SH-SY5Y (cell line): ENCODE results near the gene PRR29.

Experiments
- GATA2 ChIP-seq: IDR thresholded peaks from 2 replicates; pipeline ENCODE4 v1.6.1; 2011; ENCODE audit warnings: mild to moderate bottlenecking, low read depth, low read length
- GATA3 ChIP-seq: IDR thresholded peaks from 2 replicates; pipeline ENCODE4 v1.6.1; 2011; ENCODE audit warnings: low read depth, mild to moderate bottlenecking, low read length, moderate library complexity

DNA sequence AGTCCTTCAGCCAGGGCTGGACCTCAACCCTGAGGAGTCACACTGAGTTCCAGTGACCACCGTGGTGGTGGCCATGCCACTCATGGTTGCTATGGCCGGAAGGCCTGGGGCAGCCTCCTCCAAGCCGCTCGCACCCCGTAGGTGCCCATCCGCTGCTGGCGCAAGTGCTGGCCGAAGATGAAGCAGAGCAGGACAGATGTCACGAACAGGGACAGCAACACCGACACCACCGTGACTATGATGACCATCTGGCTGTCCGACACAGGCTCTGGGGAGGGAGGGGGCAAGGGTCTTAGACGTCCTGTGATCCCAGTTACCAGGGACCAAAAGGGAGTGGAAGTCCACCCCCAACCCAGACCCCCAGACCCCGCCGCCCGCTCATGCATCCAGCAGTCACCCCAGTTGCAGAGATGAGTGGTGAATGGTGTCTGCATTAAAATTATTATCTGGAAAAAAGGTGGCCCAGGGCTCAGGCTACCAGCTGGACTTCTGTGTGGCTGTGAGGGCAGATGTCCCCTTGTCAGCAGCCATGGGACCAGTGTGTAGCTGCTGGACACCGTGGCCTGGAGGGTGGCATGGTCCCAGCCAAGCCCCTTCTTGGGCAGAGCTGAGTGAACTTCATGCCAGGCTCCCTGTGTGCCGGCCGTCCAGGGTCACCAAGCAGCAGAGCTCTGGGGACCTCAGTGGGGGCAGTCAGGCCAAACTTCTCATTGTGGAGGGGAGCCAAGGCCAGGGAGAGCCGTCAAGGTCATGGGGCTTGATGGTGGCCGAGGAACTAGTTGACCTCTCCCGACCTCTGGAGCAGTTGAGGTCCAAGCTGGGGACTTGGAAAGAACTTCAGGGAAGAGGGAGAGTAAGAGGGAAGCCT, 4.7 kb downstream of the PRR29 start:
- TF ChIP-seq GATA3 (no peak), GATA2 (no peak)
